Peyer's patch (tissue), 4 donors: ENCODE results near the gene MAP2K5. TPM values are rescaled to one million over a fixed set of nuclear protein-coding genes. Genes with fewer than 3 reads are reported as not detected.

Experiments used
- DNase-seq, 3 donors: peaks; one replicate each; pipeline ENCODE4 v3.0.0-alpha.2; 2017 to 2019
- H3K27ac ChIP-seq, 4 donors: fragments of 200-600 bp; sonication (generic); one replicate each; pipeline ENCODE4 v1.5.1; 2016 to 2019
- H3K27me3 ChIP-seq, 2 donors: fragments of 200-600 bp; sonication (generic); one replicate each; pipeline ENCODE4 v1.5.1; 2019
- H3K36me3 ChIP-seq, 3 donors: fragments of 200-600 bp; sonication (generic); one replicate each; pipeline ENCODE4 v1.5.1; 2016 to 2019
- H3K4me1 ChIP-seq, 4 donors: fragments of 200-600 bp; sonication (generic); one replicate each; pipeline ENCODE4 v1.5.1; 2016 to 2019
- H3K4me3 ChIP-seq, 4 donors: fragments of 200-600 bp; sonication (generic); 1 replicate in 3 of 4; 2 replicates in 1 of 4; pipeline ENCODE4 v1.5.1; 2016 to 2019; ENCODE audit warnings: mild to moderate bottlenecking in 1 of 4
- H3K9me3 ChIP-seq, 4 donors: fragments of 200-600 bp; sonication (generic); one replicate each; pipeline ENCODE4 v1.5.1; 2016 to 2019; ENCODE audit warnings: mild to moderate bottlenecking in 1 of 4
- POLR2A ChIP-seq, 2 donors: fragments of 450-650 bp; IDR thresholded peaks; one replicate each; pipeline ENCODE4 v1.5.1; 2017; ENCODE audit warnings: antibody characterized with exemption in 2 of 2, mild to moderate bottlenecking in 2 of 2, moderate library complexity in 2 of 2
- total RNA-seq, 4 donors: library from RNA; depleted of rRNA; stranded (reverse); fragments of >200 nt; gene quantifications; one replicate each; pipeline ENCODE4 v1.1.0, GENCODE V29; 2016
- TF ChIP-seq, protein P1 (sequence below), 6 experiments: fragments of 450-650 bp in 4 of 6; fragments of 200-600 bp in 2 of 6; sonication (generic) in 1 of 6; IDR thresholded peaks; one replicate each; pipeline ENCODE4 v1.5.1; 2017 to 2019; ENCODE audit warnings: antibody characterized with exemption in 6 of 6, mild to moderate bottlenecking in 3 of 6, moderate library complexity in 1 of 6

The MAP2K5 gene
- total RNA-seq, 4 donors from 2014 or later: 14.0 to 50.3 (median 21.2) TPM

GRCh38 chr15:67775998-67776397 lies 233.5 kb downstream of the MAP2K5 start:
- DNase-seq: no peak
- Histone ChIP-seq H3K4me3 (no peak overlapping the region), H3K4me1 (no peaks in the 10 kb centered on the region), H3K9me3 (no peaks in the 10 kb centered on the region), H3K27ac (no peak overlapping the region), H3K27me3 (no peaks in the 10 kb centered on the region), H3K36me3 (no peaks in the 10 kb centered on the region)
- no peak for TF ChIP-seq POLR2A (IDR thresholded peaks at IDR 0.05)
- TF ChIP-seq, protein P1, sequence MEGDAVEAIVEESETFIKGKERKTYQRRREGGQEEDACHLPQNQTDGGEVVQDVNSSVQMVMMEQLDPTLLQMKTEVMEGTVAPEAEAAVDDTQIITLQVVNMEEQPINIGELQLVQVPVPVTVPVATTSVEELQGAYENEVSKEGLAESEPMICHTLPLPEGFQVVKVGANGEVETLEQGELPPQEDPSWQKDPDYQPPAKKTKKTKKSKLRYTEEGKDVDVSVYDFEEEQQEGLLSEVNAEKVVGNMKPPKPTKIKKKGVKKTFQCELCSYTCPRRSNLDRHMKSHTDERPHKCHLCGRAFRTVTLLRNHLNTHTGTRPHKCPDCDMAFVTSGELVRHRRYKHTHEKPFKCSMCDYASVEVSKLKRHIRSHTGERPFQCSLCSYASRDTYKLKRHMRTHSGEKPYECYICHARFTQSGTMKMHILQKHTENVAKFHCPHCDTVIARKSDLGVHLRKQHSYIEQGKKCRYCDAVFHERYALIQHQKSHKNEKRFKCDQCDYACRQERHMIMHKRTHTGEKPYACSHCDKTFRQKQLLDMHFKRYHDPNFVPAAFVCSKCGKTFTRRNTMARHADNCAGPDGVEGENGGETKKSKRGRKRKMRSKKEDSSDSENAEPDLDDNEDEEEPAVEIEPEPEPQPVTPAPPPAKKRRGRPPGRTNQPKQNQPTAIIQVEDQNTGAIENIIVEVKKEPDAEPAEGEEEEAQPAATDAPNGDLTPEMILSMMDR (IDR thresholded peaks at IDR 0.05): no peak

- Histone ChIP-seq H3K9me3 (no peaks in the 10 kb centered on the region), H3K4me3 (no peak overlapping the region), H3K27ac (no peak overlapping the region), H3K27me3 (no peaks in the 10 kb centered on the region), H3K36me3 (no peaks in the 10 kb centered on the region), H3K4me1 (no peaks in the 10 kb centered on the region)
- no peak for DNase-seq
- TF ChIP-seq POLR2A (IDR thresholded peaks at IDR 0.05): no peak
- TF ChIP-seq, protein P1 (IDR thresholded peaks at IDR 0.05): no peak
Measured at GRCh38 chr15:67776600-67776999, 234.1 kb downstream of the MAP2K5 start.

DNA sequence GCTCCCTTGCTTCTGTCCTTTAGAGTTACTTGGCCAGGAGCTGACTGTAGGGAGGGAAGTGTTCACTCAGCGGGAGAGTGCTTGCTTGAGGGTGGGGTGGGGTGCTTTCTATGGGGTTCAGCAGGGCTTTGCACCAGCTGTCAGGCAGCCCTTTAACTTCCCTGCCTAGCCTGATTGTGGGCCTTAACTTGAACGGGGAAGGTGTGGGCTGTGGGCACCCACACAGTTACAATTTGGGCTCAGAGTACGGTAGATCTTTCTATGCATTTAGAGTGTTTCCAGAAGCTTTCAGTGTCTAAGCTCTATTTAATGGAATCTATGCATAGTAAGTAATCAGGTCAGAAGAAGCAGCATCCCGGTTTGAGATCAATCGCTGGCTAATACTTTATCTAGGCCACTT lies 234.6 kb downstream of the MAP2K5 start:
- Histone ChIP-seq H3K4me3 (no peak overlapping the region), H3K27me3 (no peaks in the 10 kb centered on the region), H3K27ac (no peak overlapping the region), H3K9me3 (no peaks in the 10 kb centered on the region), H3K4me1 (no peaks in the 10 kb centered on the region), H3K36me3 (no peaks in the 10 kb centered on the region)
- TF ChIP-seq POLR2A (IDR thresholded peaks at IDR 0.05): no peak
- TF ChIP-seq, protein P1 (IDR thresholded peaks at IDR 0.05): no peak
- DNase-seq: no peak

DNA sequence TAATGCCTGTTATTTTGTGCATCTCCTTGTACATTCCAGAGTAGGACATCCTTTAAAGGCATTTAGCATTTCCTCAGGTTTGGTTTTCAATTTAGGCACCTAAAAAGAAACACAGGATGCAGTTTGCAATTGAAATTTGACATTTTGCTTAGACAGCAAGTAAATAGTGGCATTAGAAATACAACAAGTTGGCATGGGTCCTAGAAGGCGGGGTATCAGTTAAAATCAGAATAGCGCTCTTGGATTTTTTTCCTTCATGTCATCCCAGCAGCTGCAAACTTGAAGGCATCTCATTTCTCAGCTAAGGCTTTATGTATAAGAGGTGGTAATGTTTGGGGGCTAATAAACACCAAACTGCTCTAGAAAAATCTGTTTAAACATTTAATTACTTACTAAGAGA lies 235.3 kb downstream of the MAP2K5 start:
- DNase-seq: no peak
- no peak overlapping the region for H3K4me3 ChIP-seq
- H3K4me1 ChIP-seq: peaks cover 0 to 3% (median 0%) of the 10 kb centered on the region in 4 donors
- TF ChIP-seq POLR2A (IDR thresholded peaks at IDR 0.05): no peak
- TF ChIP-seq, protein P1 (IDR thresholded peaks at IDR 0.05): no peak
- no peak overlapping the region for H3K27ac ChIP-seq
- no peaks in the 10 kb centered on the region for H3K27me3 ChIP-seq
- H3K36me3 ChIP-seq: peaks cover 0 to 2% (median 0%) of the 10 kb centered on the region in 3 donors
- H3K9me3 ChIP-seq: no peaks in the 10 kb centered on the region

GRCh38 chr15:67778968-67779548 lies 236.6 kb downstream of the MAP2K5 start:
- Histone ChIP-seq H3K27me3 (no peaks in the 10 kb centered on the region), H3K27ac (no peak overlapping the region), H3K9me3 (no peaks in the 10 kb centered on the region), H3K36me3 (peaks cover 0 to 7% (median 0%) of the 10 kb centered on the region in 3 donors), H3K4me1 (peaks cover 0 to 10% (median 4%) of the 10 kb centered on the region in 4 donors), H3K4me3 (no peak overlapping the region)
- no peak for DNase-seq
- no peak for TF ChIP-seq POLR2A (IDR thresholded peaks at IDR 0.05)
- TF ChIP-seq, protein P1 (IDR thresholded peaks at IDR 0.05): no peak
